ENCODE results near the gene COX4I2.

GRCh38 chr20:31590717-31591225 lies 46.9 kb upstream of the COX4I2 start:
- TF ChIP-seq, protein P1, sequence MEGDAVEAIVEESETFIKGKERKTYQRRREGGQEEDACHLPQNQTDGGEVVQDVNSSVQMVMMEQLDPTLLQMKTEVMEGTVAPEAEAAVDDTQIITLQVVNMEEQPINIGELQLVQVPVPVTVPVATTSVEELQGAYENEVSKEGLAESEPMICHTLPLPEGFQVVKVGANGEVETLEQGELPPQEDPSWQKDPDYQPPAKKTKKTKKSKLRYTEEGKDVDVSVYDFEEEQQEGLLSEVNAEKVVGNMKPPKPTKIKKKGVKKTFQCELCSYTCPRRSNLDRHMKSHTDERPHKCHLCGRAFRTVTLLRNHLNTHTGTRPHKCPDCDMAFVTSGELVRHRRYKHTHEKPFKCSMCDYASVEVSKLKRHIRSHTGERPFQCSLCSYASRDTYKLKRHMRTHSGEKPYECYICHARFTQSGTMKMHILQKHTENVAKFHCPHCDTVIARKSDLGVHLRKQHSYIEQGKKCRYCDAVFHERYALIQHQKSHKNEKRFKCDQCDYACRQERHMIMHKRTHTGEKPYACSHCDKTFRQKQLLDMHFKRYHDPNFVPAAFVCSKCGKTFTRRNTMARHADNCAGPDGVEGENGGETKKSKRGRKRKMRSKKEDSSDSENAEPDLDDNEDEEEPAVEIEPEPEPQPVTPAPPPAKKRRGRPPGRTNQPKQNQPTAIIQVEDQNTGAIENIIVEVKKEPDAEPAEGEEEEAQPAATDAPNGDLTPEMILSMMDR (IDR thresholded peaks at IDR 0.05; ENCODE audit: low read length), result no peak
- no peak for TF ChIP-seq EZH2phosphoT487 (IDR thresholded peaks at IDR 0.05; ENCODE audit: low read length)

Data from MM.1S (cell line).